ENCODE data around the gene KLHL22. TPM values are rescaled to one million over a fixed set of nuclear protein-coding genes. Genes with fewer than 3 reads are reported as not detected.

The KLHL22 gene
- total and polyA plus RNA-seq, 4 donors: 2.0 to 20.3 (median 8.7) TPM

GRCh38 chr22:20436307-20436767 is 59.3 kb downstream of the KLHL22 start:
- no peak for TF ChIP-seq SP1 (IDR thresholded peaks at IDR 0.05)
- no peak for TF ChIP-seq REST (IDR thresholded peaks at IDR 0.05)
- TF ChIP-seq ZBTB33 (IDR thresholded peaks at IDR 0.05): no peak
- no peak for TF ChIP-seq GABPA (IDR thresholded peaks at IDR 0.05 in 1 of 2, conservative IDR thresholded peaks at IDR 0.05 in 1 of 2)
- TF ChIP-seq MAX (IDR thresholded peaks at IDR 0.05): no peak
- no peak for TF ChIP-seq NR2F2 (IDR thresholded peaks at IDR 0.05)
- TF ChIP-seq RAD21 (IDR thresholded peaks at IDR 0.05): no peak
- TF ChIP-seq CTCF (IDR thresholded peaks at IDR 0.05; ENCODE audit: low read depth, low read length, missing input control): no peak
- no peak for TF ChIP-seq TAF1 (conservative IDR thresholded peaks at IDR 0.05)
- no peak for TF ChIP-seq FOXA1 (IDR thresholded peaks at IDR 0.05)
- TF ChIP-seq HNF4A (conservative IDR thresholded peaks at IDR 0.05): no peak
- TF ChIP-seq YY1 (IDR thresholded peaks at IDR 0.05): no peak
- TF ChIP-seq ATF3 (IDR thresholded peaks at IDR 0.05): no peak
- TF ChIP-seq FOXA2 (IDR thresholded peaks at IDR 0.05): no peak
- TF ChIP-seq HNF4G (IDR thresholded peaks at IDR 0.05): no peak
- Histone ChIP-seq H3K4me1 (ENCODE audit: control insufficient read depth in 4 of 4, insufficient read depth in 4 of 4, low read length in 3 of 4) (peaks cover 2 to 26% (median 13%) of the 10 kb centered on the region in 4 donors), H3K9ac (ENCODE audit: low read depth in 1 of 2, low read length in 2 of 2) (no peak overlapping the region), H3K4me3 (ENCODE audit: low read depth in 1 of 3, low read length in 3 of 3) (peak overlapping the region in 1 of 3 donors; percentile 51), H3K36me3 (ENCODE audit: control insufficient read depth in 4 of 4, insufficient read depth in 3 of 4, low read depth in 1 of 4, low read length in 3 of 4) (no peaks in the 10 kb centered on the region), H3K27me3 (ENCODE audit: control insufficient read depth in 4 of 4, insufficient read depth in 4 of 4, low read length in 3 of 4) (no peaks in the 10 kb centered on the region), H3K9me3 (ENCODE audit: control insufficient read depth in 4 of 4, low read length in 3 of 4) (no peaks in the 10 kb centered on the region), H3K27ac (ENCODE audit: low read depth in 1 of 2, low read length in 2 of 2) (peak overlapping the region; percentile 10 to 32)
- no peak for DNase-seq (ENCODE audit: low spot score)
- WGBS: 3% methylated on average over 56 of the region's 56 CpGs

Measured in liver (tissue), 9 donors.